Urinary bladder (tissue), 4 donors: ENCODE results near the gene IMPDH1. TPM values are rescaled to one million over a fixed set of nuclear protein-coding genes. Genes with fewer than 3 reads are reported as not detected.
"Not testable (repeated sequence)": the region's sequence is repeated elsewhere in the genome, so short reads cannot be mapped to it uniquely, and the experiment has no call there.

Source experiments
- DNase-seq: peaks from one replicate; pipeline ENCODE4 v3.0.0-alpha.2; 2015; ENCODE audit errors: extremely low spot score
- H3K27ac ChIP-seq: one replicate; pipeline ENCODE4 v1.5.1; 2013; ENCODE audit warnings: low read depth, mild to moderate bottlenecking, moderate library complexity
- H3K36me3 ChIP-seq: one replicate; pipeline ENCODE4 v1.6.1; 2013; ENCODE audit warnings: mild to moderate bottlenecking, moderate library complexity; ENCODE audit not compliant: insufficient read depth
- H3K4me1 ChIP-seq: one replicate; pipeline ENCODE4 v1.6.1; 2013; ENCODE audit warnings: mild to moderate bottlenecking, moderate library complexity; ENCODE audit not compliant: insufficient read depth
- H3K4me3 ChIP-seq: one replicate; pipeline ENCODE4 v1.5.1; 2013; ENCODE audit warnings: low read depth, low read length
- WGBS: extraction: QIAGEN DNeasy Blood & Tissue Kit; methylation state at CpG from one replicate; pipeline ENCODE4 v1.1.7; 2013; 5-methylcytosine and 5-hydroxymethylcytosine counted together
- polyA plus RNA-seq: library from polyadenylated mRNA; stranded (reverse); fragments of 200-250 nt; gene quantifications from one replicate; pipeline ENCODE4 v1.2.3, GENCODE V29; 2013
- total RNA-seq: library from RNA; depleted of rRNA; stranded (reverse); fragments of >200 nt; gene quantifications from one replicate; pipeline ENCODE4 v1.2.3, GENCODE V29; 2014
- donor health status: healthy with polysubstance abuse.
- donor health status: healthy.

Gene IMPDH1
- total RNA-seq = 24.7 TPM
- 58.6 TPM for polyA plus RNA-seq

DNA sequence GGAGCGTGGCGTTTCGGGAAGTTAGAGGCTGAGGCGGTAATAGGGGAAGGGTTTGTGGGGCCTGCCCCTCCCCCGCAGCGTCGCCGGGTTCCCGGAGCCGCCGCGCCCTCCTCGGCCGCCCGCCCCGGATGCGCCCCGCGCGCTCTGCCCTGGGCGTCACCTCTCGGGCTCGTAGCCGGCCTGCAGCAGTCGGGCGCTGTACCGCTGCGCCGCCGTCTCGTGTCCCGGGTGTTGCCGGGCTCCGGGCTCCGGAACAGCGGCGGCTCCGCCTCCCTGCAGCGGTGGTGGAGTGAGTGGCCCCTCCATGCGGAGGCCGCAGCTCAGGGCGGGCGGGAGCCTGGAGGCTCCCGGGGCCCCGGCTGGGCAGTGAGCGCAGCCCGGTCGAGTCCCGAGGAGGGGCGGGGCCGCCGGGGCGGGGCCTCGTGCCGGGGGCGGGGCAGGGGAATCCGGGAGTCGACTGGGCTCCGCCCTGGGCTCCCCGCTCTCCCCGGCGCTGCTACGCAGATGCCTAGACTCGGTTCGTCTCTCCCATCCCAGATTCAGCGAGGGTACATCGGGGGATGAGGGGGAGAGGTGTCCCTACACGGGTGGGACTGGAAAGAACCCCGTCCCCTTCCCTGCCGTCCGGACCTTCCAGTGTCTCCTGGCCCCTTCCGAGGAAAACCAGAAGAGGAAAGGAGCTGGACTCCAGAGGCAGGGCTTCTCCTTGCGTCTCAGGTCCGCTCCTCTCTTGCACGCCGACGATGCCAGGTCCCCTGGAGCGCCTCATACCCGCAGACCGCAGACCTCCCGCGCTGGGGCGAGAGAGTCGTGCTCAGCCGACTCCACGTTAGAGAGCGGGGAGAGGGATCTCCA lies at the start of gene IMPDH1:
IMPDH1 (minus strand) TSS at position 387 of the 855 bp plus-strand sequence; CDS start at position 306, 81 bp downstream.
- WGBS = under 1% methylated on average over 87 of the region's 87 CpGs
- Histone ChIP-seq H3K27ac (peak within 1 kb of the TSS; percentile 96), H3K36me3 (no peaks in the 10 kb centered on the region), H3K4me1 (no peaks in the 10 kb centered on the region), H3K4me3 (peak within 1 kb of the TSS; percentile 75)
- DNase-seq = no peak

GRCh38 chr7:128459394-128459878 lies 49.7 kb upstream of the IMPDH1 start:
- 37% methylated on average over 5 of the region's 5 CpGs for WGBS
- no peaks in the 10 kb centered on the region for H3K36me3 ChIP-seq
- no peaks in the 10 kb centered on the region for H3K4me1 ChIP-seq
- no peak overlapping the region for H3K4me3 ChIP-seq
- DNase-seq = no peak
- H3K27ac ChIP-seq = no peak overlapping the region

DNA sequence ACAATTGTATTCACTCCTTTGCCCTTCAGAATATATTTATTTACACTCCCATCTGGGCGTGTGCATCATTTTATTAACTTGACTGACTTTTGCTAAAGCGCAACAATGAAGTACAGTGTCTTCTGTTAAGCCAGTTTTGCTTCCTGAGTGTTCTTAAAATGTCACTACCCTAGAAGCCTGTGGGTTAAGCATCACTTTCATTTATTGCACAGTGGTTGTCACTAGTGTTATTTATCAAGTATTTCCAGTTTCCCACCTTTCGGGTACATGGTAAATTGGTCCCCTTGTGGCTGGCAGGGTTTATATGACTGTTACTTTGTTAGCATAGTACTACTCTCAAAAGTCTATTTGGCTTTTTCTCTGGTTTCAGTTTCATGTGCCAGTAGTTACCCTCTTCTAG lies 49.2 kb upstream of the IMPDH1 start:
- Histone ChIP-seq H3K4me3 (no peak overlapping the region), H3K36me3 (no peaks in the 10 kb centered on the region), H3K4me1 (no peaks in the 10 kb centered on the region), H3K27ac (no peak overlapping the region)
- DNase-seq = no peak
- WGBS = 64% methylated on average over 3 of the region's 3 CpGs

- 92% methylated on average over 6 of the region's 6 CpGs for WGBS
- DNase-seq, H3K4me3 ChIP-seq, H3K27ac ChIP-seq, H3K36me3 ChIP-seq, H3K4me1 ChIP-seq: not testable (repeated sequence)
Observed at GRCh38 chr7:128457385-128457784, 47.6 kb upstream of the IMPDH1 start.

GRCh38 chr7:128456255-128456725 lies 46.5 kb upstream of the IMPDH1 start:
- Histone ChIP-seq H3K27ac (peak overlapping the region; percentile 41), H3K4me3 (peak overlapping the region; percentile 83), H3K4me1 (no peaks in the 10 kb centered on the region), H3K36me3 (no peaks in the 10 kb centered on the region)
- no peak for DNase-seq
- WGBS = 4% methylated on average over 5 of the region's 5 CpGs

GRCh38 chr7:128455543-128456254 lies 45.9 kb upstream of the IMPDH1 start, which contains the start of gene HILPDA:
TSS of gene HILPDA (plus strand) at chr7:128455878. CDS start at chr7:128457269, 1,391 bp downstream.
- H3K27ac ChIP-seq = peak within 1 kb of the TSS; percentile 92
- DNase-seq = peak; percentile 76
- H3K36me3 ChIP-seq = no peaks in the 10 kb centered on the region
- under 1% methylated on average over 64 of the region's 64 CpGs for WGBS
- no peaks in the 10 kb centered on the region for H3K4me1 ChIP-seq
- peak within 1 kb of the TSS; percentile 83 for H3K4me3 ChIP-seq

DNA sequence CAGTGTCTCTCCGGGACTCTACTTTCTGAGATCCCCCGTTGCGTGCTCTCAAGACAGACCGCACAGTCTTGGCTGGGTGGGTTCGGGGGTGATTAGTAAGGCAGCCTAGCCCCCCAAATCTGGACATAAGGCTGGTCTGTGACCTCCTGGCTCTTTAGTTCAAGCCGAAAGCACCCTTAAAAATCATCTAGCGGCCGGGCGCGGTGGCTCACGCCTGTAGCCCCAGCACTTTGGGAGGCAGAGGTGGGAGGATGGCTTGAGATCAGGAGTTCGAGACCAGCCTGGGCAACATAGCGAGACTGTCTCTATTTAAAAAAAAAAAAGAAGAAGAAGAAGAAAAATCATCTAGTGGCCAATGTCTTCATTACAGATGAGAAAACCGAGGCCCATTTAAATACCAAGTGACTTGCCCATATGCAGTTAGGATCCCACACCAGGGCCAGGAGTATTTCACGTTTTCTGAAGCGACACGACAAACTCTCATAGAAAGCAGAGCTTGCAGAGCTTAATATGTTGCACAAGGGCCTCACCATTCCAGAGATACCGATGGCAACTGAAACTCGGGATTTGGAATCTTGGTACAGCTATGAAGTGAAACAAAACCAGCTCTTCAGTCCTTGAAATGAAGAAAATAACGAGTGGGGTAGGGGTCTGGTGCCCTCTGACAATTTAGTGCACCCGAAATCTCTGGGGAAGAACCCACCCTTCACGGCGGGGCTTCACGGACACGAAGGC lies 45.2 kb upstream of the IMPDH1 start:
- Histone ChIP-seq H3K36me3 (no peaks in the 10 kb centered on the region), H3K4me3 (peak overlapping the region; percentile 83), H3K27ac (peak overlapping the region; percentile 92), H3K4me1 (no peaks in the 10 kb centered on the region)
- no peak for DNase-seq
- 45% methylated on average over 25 of the region's 25 CpGs for WGBS

DNA sequence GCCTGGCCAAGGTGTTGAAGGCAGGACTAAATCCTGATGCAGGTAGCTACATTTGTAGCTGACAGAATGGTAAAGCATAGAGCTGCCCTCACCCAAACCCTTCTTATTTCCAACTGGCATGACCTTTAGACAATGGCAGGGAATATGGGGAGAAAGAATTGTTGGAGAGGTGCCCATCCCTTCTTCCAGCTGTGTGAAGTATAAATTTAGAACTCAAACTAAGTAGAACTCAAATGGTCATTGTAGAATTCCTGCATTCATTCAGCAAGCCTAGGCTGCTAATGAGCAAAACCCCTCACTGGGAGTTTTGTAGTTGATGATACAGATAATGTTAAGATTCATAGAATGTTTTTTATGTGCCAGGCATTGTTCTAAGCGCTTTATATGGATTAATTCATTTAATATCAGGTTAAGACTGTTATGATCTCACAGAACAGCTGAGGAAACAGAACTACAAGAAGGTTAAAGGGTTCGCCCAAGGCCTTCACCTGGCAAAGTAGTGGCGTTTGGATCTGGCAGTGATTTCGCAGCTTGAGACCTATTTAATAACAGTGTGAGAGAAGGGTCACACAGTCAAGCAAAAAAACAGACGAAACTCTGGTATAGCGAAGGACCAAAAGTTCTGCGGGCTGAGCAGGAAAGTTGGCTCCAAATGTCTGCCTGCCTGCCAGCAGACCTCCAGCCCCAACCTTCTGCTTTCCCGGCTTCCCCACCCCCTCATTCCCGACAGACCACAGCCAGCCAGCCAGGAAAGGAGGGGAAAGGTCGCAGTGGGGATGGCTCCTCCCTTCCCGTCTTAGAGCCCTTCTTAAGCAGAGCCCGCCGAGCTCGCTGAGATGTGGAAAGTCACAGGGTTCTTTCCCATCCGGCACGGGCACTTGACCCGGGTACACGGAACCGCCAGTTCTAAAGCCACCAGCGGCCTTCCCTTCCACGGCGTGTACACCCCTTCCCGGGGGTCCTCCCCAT lies 44.3 kb upstream of the IMPDH1 start:
- DNase-seq = peak; percentile 68
- no peak overlapping the region for H3K4me3 ChIP-seq
- no peaks in the 10 kb centered on the region for H3K36me3 ChIP-seq
- H3K4me1 ChIP-seq = no peaks in the 10 kb centered on the region
- 14% methylated on average over 23 of the region's 23 CpGs for WGBS
- H3K27ac ChIP-seq = peak overlapping the region; percentile 92

DNA sequence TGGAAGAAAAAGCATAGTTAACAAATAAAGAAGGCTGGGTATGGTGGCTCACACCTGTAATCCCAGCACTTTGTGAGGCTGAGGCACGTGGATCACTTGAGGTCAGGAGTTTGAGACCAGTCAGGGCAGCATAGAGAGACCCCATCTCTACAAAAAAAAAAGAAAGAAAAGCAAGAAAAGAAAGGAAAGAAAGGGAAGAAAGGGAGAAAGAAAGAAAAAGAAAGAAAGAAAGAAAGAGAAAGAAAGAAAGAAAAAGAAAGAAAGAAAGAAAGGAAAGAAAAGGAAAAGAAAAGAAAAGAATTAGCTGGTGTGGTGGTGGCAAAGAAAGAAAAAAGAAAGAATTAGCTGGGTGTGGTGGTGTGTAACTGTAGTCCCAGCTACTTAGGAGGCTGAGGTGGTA lies 42.8 kb upstream of the IMPDH1 start:
- no peak overlapping the region for H3K4me3 ChIP-seq
- H3K36me3 ChIP-seq = no peaks in the 10 kb centered on the region
- H3K27ac ChIP-seq = no peak overlapping the region
- DNase-seq = no peak
- no peaks in the 10 kb centered on the region for H3K4me1 ChIP-seq
- 75% methylated on average over 1 of the region's 1 CpG for WGBS

- DNase-seq = no peak
- Histone ChIP-seq H3K36me3 (no peaks in the 10 kb centered on the region), H3K4me3 (no peak overlapping the region), H3K4me1 (no peaks in the 10 kb centered on the region), H3K27ac (no peak overlapping the region)
- WGBS = 91% methylated on average over 5 of the region's 5 CpGs
Observed at GRCh38 chr7:128450913-128451312, 41.1 kb upstream of the IMPDH1 start.

GRCh38 chr7:128450409-128450808 lies 40.6 kb upstream of the IMPDH1 start:
- no peak overlapping the region for H3K4me3 ChIP-seq
- WGBS = 70% methylated on average over 4 of the region's 4 CpGs

GRCh38 chr7:128448751-128449302 lies 39.0 kb upstream of the IMPDH1 start:
- Histone ChIP-seq H3K27ac (no peak overlapping the region), H3K4me1 (no peaks in the 10 kb centered on the region), H3K4me3 (no peak overlapping the region), H3K36me3 (no peaks in the 10 kb centered on the region)
- 87% methylated on average over 6 of the region's 6 CpGs for WGBS
- DNase-seq = no peak

More at GRCh38 chr7:128450409-128450808, 40.6 kb upstream of the IMPDH1 start:
- no peak overlapping the region for H3K27ac ChIP-seq
- H3K4me1 ChIP-seq = no peaks in the 10 kb centered on the region
- H3K36me3 ChIP-seq = no peaks in the 10 kb centered on the region
- DNase-seq = no peak
